Left renal pelvis (tissue), 4 donors: ENCODE results near the gene CORIN. TPM values are rescaled to one million over a fixed set of nuclear protein-coding genes. Genes with fewer than 3 reads are reported as not detected.
"Not testable (repeated sequence)": the region's sequence is repeated elsewhere in the genome, so short reads cannot be mapped to it uniquely, and the experiment has no call there.

ENCODE experiments used
- DNase-seq, 4 donors: peaks; one replicate each; pipeline ENCODE4 v3.0.0-alpha.2; 2013; ENCODE audit warnings: low read depth in 4 of 4, low spot score in 3 of 4
- polyA plus RNA-seq, 4 donors: library from polyadenylated mRNA; unstranded; fragments of 120-200 nt; gene quantifications; one replicate each; pipeline ENCODE4 v1.2.1, GENCODE V29; 2013; ENCODE audit not compliant: insufficient read length in 4 of 4

CORIN gene
- polyA plus RNA-seq, 4 donors: 4.8 to 13.1 (median 6.5) TPM

DNA sequence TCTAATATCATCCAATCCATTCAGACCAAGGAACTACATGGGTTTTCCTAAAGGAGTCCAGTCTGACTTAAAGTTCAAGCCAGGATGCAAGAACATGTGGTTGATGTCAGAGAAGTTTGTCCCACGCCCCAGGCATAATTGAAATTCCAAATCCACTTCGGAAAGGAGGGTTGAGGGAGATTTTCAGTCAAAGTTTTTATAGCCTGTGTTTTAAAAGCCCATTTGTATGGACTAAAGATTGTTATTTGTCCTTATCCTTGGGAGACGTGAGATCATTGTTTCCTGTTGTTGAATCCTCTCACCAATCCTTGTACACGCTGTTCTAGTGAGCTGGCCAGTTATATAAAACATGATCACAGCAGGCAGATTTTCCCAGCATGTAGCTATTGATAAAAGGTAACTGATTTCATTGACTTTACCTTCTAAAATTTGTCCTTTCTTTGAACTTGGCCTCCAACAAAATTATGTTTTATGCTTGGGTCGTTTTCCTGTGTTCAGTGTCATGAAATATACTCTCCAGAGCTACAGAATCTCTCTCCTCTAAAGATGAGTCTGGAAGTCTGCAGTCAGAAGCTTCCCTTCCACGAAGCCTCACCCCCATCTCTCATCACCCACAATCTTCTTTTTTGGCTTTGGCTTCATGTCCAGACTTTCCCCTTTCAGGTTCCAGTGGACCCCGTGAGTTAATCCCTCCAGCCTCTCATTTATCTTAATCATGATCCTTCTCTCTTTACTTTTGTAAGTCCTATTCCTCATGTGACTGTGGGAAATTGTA, 259.9 kb downstream of the CORIN start:
- peak in 3 of 4 donors; percentile 26 to 42 (median 38) for DNase-seq

DNA sequence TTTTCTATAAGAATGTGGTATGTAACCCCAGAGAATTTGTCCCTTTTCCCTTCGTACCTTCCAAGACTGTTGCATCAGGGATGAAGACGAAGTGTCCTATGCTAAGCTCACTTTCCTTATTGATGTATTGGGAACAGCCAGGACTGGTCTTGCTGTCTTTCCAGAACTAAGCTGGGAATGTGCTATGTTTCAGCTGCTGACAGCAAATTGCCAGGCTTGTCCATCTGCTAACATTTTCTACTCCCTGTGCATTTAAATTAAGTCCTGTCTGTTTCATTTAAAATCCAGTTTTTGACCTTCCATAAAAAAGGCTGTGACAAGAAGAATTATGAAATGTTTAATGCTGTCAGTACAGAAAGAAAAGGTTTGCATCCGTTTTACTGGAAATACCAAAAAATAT, 264.9 kb downstream of the CORIN start:
- DNase-seq: no peak

DNA sequence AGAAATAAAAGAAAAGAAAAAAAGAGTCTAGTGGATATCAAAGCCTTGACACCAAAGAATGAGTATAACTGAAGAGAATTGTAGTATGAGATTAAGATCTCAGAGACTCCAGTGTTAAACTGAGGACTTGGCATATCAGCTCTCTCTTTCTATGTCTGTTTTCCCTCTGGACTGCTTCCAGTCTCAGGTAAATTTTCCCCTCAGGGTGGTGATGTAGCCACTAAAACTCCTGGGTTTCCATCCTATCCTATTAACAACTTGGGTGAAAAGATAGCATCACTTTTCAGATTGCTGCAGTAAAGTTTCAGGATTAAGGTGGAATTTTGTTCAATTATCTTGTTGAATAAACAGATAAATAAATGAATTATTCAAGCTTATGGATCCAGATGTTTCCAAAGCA, 267.1 kb downstream of the CORIN start:
- DNase-seq: no peak

GRCh38 chr4:47567511-47567910, 270.4 kb downstream of the CORIN start:
- DNase-seq: no peak

DNA sequence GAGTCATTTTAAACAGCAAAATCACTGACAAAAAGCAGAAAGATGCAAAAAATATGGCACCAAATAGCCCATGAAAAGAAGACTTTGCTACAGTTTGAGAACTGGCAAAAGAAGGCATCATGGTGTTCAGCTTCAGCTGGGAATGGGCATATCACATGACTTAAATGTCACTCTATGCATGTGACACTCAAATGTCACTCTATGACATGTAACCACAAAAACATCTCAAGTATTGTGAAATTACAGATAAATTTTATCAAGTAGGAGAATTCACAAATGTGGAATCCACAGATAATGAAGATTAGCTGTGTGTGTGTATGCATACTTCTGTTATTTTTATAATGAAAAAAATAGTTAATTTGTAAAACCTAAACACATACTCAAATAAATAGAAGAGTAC, 270.9 kb downstream of the CORIN start:
- DNase-seq: no peak

DNA sequence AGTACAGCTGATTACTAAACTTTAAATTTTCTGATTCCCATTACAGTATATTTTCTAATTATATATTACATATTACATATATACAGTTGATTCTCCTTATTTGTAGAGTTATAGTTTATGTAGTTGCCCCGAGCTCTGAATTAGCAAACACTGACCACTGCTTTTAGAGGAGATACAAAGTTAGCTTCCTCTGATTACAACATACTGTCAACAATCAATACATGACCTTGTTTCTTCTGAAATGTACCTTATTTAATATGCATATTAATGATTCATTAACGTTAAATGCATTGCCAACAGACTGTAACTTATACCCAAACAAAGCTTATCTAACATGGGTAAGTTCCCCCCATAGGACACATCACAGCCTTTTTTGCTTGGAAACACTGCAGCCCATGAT, 271.3 kb downstream of the CORIN start:
- no peak for DNase-seq

DNA sequence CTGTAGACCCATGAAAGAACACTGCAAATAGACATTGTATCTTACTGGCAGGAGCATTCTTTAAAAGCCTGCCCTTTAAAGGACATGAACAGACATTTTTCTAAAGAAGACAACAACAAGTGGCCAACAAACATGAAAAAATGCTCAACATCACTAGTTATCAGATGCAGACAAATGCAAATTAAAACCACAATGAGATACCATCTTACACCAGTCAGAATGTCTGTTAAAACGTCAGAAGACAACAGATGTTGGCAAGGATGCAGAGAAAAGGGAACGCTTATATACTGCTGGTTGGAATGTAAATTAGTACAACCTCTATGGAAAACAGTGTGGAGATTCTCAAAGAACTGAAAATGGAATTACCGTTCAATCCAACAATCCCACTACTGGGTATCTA, 275.6 kb downstream of the CORIN start:
- no peak for DNase-seq

GRCh38 chr4:47561331-47561730, 276.5 kb downstream of the CORIN start:
- no peak for DNase-seq

DNA sequence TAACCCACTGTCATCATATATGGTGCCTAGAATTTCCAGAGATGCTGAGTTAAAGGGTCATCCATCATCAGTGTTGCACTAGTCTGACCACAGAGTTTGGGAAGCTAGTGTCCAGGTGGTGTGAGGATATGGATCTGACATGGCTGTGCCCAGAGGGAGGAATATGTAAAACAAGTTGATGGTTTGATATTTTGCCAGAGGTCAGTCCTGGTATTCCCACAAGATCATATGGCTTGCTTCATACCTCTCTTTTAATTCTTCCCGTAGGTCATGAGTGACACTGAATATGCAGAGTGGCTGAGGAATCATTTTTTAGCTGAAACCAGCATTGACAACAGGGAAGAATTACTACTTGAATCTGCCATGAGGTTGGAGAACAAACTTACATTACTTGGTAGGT, 277.2 kb downstream of the CORIN start:
- DNase-seq: no peak

GRCh38 chr4:47557255-47557654, 280.6 kb downstream of the CORIN start:
- DNase-seq: no peak

GRCh38 chr4:47555920-47556319, 281.9 kb downstream of the CORIN start:
- DNase-seq: not testable (repeated sequence)

- DNase-seq: no peak
Measured at GRCh38 chr4:47553329-47554125, 284.3 kb downstream of the CORIN start.

DNA sequence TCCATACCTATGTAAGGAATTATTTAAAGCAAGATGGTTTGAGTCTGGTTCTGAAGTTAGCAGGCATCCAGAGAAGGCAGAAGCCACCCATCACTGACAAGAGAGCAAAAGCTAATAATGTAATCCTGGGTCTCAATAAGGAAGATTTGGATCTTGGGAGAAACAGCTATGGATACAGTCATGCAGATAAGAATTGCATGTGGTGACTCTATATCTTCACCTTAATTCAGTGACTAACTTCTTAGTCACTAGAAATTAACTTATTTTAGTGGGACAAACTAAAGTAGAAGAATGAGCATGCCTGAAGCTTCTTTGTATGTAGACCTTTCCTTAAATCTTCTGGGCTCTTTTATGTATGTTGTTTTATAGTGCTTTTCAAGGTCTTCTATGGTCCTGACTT, 286.2 kb downstream of the CORIN start:
- no peak for DNase-seq

DNA sequence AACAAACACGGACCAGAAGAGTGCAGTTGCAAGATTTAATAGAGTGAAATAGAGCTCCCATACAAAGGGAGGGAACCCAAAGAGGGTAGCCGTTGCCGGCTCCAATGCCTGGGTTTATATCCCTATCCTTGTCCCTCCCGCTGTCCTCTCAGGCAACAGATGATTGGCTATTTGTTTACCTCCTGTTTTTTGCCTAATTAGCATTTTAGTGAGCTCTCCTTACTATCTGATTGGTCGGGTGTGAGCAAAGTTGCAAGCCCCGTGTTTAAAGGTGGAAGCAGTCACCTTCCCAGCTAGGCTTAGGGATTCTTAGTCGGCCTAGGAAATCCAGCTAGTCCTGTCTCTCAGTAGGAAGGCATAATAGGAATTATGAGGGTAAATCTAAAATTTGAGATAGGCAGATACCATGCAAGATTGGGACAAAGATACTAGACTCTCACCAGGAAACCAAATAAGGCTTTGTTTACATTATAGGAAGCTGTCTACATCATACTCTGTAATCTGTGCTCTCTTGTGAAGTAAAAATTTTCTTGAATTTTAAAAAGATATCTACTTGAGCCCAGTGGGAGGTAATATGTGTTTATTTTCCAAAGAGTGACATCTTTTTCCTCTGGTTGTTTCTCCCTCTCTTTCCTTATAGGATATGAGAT, 286.8 kb downstream of the CORIN start:
- DNase-seq: no peak

DNA sequence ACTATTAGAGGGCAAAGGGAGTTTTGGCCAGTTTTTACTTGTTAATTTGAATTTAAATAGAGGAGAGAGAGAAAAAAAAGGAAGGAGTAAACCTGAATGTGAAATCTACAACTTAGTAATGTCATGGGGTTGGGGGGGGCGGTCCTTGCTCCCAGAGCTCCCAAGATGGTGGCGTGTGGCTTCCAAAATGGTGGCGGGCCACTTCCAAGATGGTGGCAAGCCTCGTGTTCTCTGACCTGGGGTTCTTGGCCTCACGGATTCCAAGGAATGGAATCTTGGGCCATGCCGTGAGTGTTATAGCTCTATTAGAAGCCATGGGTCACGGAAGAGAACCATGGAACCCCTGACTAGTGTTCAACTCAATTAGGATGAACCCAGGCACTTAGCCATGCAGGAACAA, 287.5 kb downstream of the CORIN start:
- not testable (repeated sequence) for DNase-seq

Other genes starting within 250 kb of the CORIN start
- gene NFXL1, start 76.5 kb upstream of the CORIN start, polyA plus RNA-seq: 10 to 100 TPM; 19.9 to 28.6 (median 28.1) TPM
- 1 to 10 TPM in 3 of 4 donors, under 1 TPM in 1; 0.16 to 7.3 (median 4.6) TPM for gene CNGA1, start 178.6 kb upstream of the CORIN start, polyA plus RNA-seq
- 10 to 100 TPM in 3 of 4 donors, 1 to 10 TPM in 1; 1.2 to 13.2 (median 11.9) TPM for gene NIPAL1, start 178.7 kb upstream of the CORIN start, polyA plus RNA-seq